PFSK-1 (cell line): ENCODE measurements around the gene ESRRG.

ENCODE experiments used
- REST ChIP-seq, 2 experiments: IDR thresholded peaks; 2 replicates each; pipeline versions ENCODE4 v1.6.1 to v1.8.0; 2011 to 2012; ENCODE audit warnings: low read depth in 2 of 2, low read length in 2 of 2, control low read depth in 1 of 2, inconsistent platforms in 1 of 2, mild to moderate bottlenecking in 1 of 2, moderate library complexity in 1 of 2; ENCODE audit not compliant: insufficient read depth in 1 of 2
- SIN3A ChIP-seq: IDR thresholded peaks from 2 replicates; pipeline ENCODE4 v1.6.1; 2012; ENCODE audit warnings: mild to moderate bottlenecking, low read length, moderate library complexity, borderline replicate concordance; ENCODE audit not compliant: insufficient read depth

- TF ChIP-seq REST (IDR thresholded peaks at IDR 0.05; ENCODE audit: insufficient read depth in 1 of 2, low read depth in 2 of 2, low read length in 2 of 2) (no peak), SIN3A (no peak)
Observed at GRCh38 chr1:216726435-216726834, 3.2 kb upstream of the ESRRG start.
